ENCODE results near the gene MDC1.
"Not testable (repeated sequence)": the region's sequence is repeated elsewhere in the genome, so short reads cannot be mapped to it uniquely, and the experiment has no call there.

MDC1 gene

GRCh38 chr6:30757261-30757904, 40.3 kb upstream of the MDC1 start:
- Histone ChIP-seq H3K9ac (ENCODE audit: low read depth, low read length) (no peak overlapping the region), H3K27me3 (ENCODE audit: insufficient read depth, low read length) (no peaks in the 10 kb centered on the region), H3K9me3 (ENCODE audit: insufficient read depth, low read depth, low read length) (no peaks in the 10 kb centered on the region), H3K4me3 (ENCODE audit: low read length) (no peak overlapping the region), H3K36me3 (ENCODE audit: insufficient read depth, low read length) (no peaks in the 10 kb centered on the region), H3K4me1 (ENCODE audit: insufficient read depth, low read length) (peaks cover 13% of the 10 kb centered on the region; the same call in 1 of the 2 replicates), H3K27ac (ENCODE audit: low read depth, low read length) (no peak overlapping the region)
- 82% methylated on average over 1 of the region's 1 CpG for WGBS

- not testable (repeated sequence) for H3K9me3 ChIP-seq (ENCODE audit: insufficient read depth, low read depth, low read length)
- WGBS, result 89% methylated on average over 7 of the region's 7 CpGs
- H3K4me1 ChIP-seq (ENCODE audit: insufficient read depth, low read length), result peaks cover 10% of the 10 kb centered on the region; the same call in 1 of the 2 replicates
These were observed 39.4 kb upstream of the MDC1 start for GRCh38 chr6:30756405-30757003.

GRCh38 chr6:30754631-30755030, 37.5 kb upstream of the MDC1 start:
- Histone ChIP-seq H3K9me3 (ENCODE audit: insufficient read depth, low read depth, low read length) (no peaks in the 10 kb centered on the region), H3K27ac (ENCODE audit: low read depth, low read length) (no peak overlapping the region), H3K9ac (ENCODE audit: low read depth, low read length) (no peak overlapping the region), H3K4me3 (ENCODE audit: low read length) (no peak overlapping the region), H3K4me1 (ENCODE audit: insufficient read depth, low read length) (peaks cover 7% of the 10 kb centered on the region; the same call in 1 of the 2 replicates), H3K27me3 (ENCODE audit: insufficient read depth, low read length) (no peaks in the 10 kb centered on the region), H3K36me3 (ENCODE audit: insufficient read depth, low read length) (no peaks in the 10 kb centered on the region)
- 83% methylated on average over 3 of the region's 3 CpGs for WGBS

More at GRCh38 chr6:30756405-30757003, 39.4 kb upstream of the MDC1 start:
- not testable (repeated sequence) for H3K27ac ChIP-seq (ENCODE audit: low read depth, low read length); H3K36me3 ChIP-seq (ENCODE audit: insufficient read depth, low read length); H3K27me3 ChIP-seq (ENCODE audit: insufficient read depth, low read length); H3K4me3 ChIP-seq (ENCODE audit: low read length); H3K9ac ChIP-seq (ENCODE audit: low read depth, low read length)

- 82% methylated on average over 12 of the region's 12 CpGs for WGBS
- no peak overlapping the region for H3K4me3 ChIP-seq (ENCODE audit: low read length)
- H3K9ac ChIP-seq (ENCODE audit: low read depth, low read length), result no peak overlapping the region
These were observed 35.3 kb upstream of the MDC1 start for GRCh38 chr6:30752157-30752927.

GRCh38 chr6:30750379-30750668, 33.2 kb upstream of the MDC1 start:
- H3K36me3 ChIP-seq (ENCODE audit: insufficient read depth, low read length), result no peaks in the 10 kb centered on the region
- H3K4me1 ChIP-seq (ENCODE audit: insufficient read depth, low read length), result peaks cover 4% of the 10 kb centered on the region; the same call in 1 of the 2 replicates
- H3K9me3 ChIP-seq (ENCODE audit: insufficient read depth, low read depth, low read length), result no peaks in the 10 kb centered on the region
- H3K9ac ChIP-seq (ENCODE audit: low read depth, low read length), result no peak overlapping the region
- no peak overlapping the region for H3K27ac ChIP-seq (ENCODE audit: low read depth, low read length)
- H3K27me3 ChIP-seq (ENCODE audit: insufficient read depth, low read length), result no peaks in the 10 kb centered on the region
- H3K4me3 ChIP-seq (ENCODE audit: low read length), result no peak overlapping the region

More at GRCh38 chr6:30752157-30752927, 35.3 kb upstream of the MDC1 start:
- Histone ChIP-seq H3K4me1 (ENCODE audit: insufficient read depth, low read length) (peaks cover 4% of the 10 kb centered on the region; the same call in 1 of the 2 replicates), H3K36me3 (ENCODE audit: insufficient read depth, low read length) (no peaks in the 10 kb centered on the region), H3K27ac (ENCODE audit: low read depth, low read length) (no peak overlapping the region), H3K9me3 (ENCODE audit: insufficient read depth, low read depth, low read length) (no peaks in the 10 kb centered on the region), H3K27me3 (ENCODE audit: insufficient read depth, low read length) (no peaks in the 10 kb centered on the region)

GRCh38 chr6:30749554-30750378, 32.7 kb upstream of the MDC1 start:
- no peaks in the 10 kb centered on the region for H3K9me3 ChIP-seq (ENCODE audit: insufficient read depth, low read depth, low read length)
- no peak overlapping the region for H3K9ac ChIP-seq (ENCODE audit: low read depth, low read length)
- H3K4me1 ChIP-seq (ENCODE audit: insufficient read depth, low read length), result peaks cover 9% of the 10 kb centered on the region
- WGBS, result 92% methylated on average over 12 of the region's 12 CpGs
- no peaks in the 10 kb centered on the region for H3K36me3 ChIP-seq (ENCODE audit: insufficient read depth, low read length)
- no peak overlapping the region for H3K27ac ChIP-seq (ENCODE audit: low read depth, low read length)
- no peak overlapping the region for H3K4me3 ChIP-seq (ENCODE audit: low read length)
- H3K27me3 ChIP-seq (ENCODE audit: insufficient read depth, low read length), result no peaks in the 10 kb centered on the region

- H3K27ac ChIP-seq (ENCODE audit: low read depth, low read length), result no peak overlapping the region
- peaks cover 10% of the 10 kb centered on the region for H3K4me1 ChIP-seq (ENCODE audit: insufficient read depth, low read length)
- WGBS, result 77% methylated on average over 8 of the region's 8 CpGs
- no peaks in the 10 kb centered on the region for H3K36me3 ChIP-seq (ENCODE audit: insufficient read depth, low read length)
- no peaks in the 10 kb centered on the region for H3K27me3 ChIP-seq (ENCODE audit: insufficient read depth, low read length)
- H3K4me3 ChIP-seq (ENCODE audit: low read length), result no peak overlapping the region
- no peaks in the 10 kb centered on the region for H3K9me3 ChIP-seq (ENCODE audit: insufficient read depth, low read depth, low read length)
- no peak overlapping the region for H3K9ac ChIP-seq (ENCODE audit: low read depth, low read length)
These were observed 31.9 kb upstream of the MDC1 start for GRCh38 chr6:30748851-30749540.

- Histone ChIP-seq H3K27me3 (ENCODE audit: insufficient read depth, low read length) (peaks cover 4% of the 10 kb centered on the region; the same call in 1 of the 2 replicates), H3K4me3 (ENCODE audit: low read length) (no peak overlapping the region), H3K9ac (ENCODE audit: low read depth, low read length) (no peak overlapping the region), H3K9me3 (ENCODE audit: insufficient read depth, low read depth, low read length) (no peaks in the 10 kb centered on the region), H3K4me1 (ENCODE audit: insufficient read depth, low read length) (peaks cover 10% of the 10 kb centered on the region), H3K27ac (ENCODE audit: low read depth, low read length) (no peak overlapping the region), H3K36me3 (ENCODE audit: insufficient read depth, low read length) (no peaks in the 10 kb centered on the region)
- 91% methylated on average over 6 of the region's 6 CpGs for WGBS
These were observed 31.1 kb upstream of the MDC1 start for GRCh38 chr6:30747902-30748769.

GRCh38 chr6:30747300-30747687, 30.2 kb upstream of the MDC1 start:
- H3K4me1 ChIP-seq (ENCODE audit: insufficient read depth, low read length), result peaks cover 10% of the 10 kb centered on the region
- no peaks in the 10 kb centered on the region for H3K9me3 ChIP-seq (ENCODE audit: insufficient read depth, low read depth, low read length)
- no peak overlapping the region for H3K9ac ChIP-seq (ENCODE audit: low read depth, low read length)
- no peak overlapping the region for H3K4me3 ChIP-seq (ENCODE audit: low read length)
- no peak overlapping the region for H3K27ac ChIP-seq (ENCODE audit: low read depth, low read length)
- WGBS, result 94% methylated on average over 1 of the region's 1 CpG
- H3K36me3 ChIP-seq (ENCODE audit: insufficient read depth, low read length), result no peaks in the 10 kb centered on the region
- H3K27me3 ChIP-seq (ENCODE audit: insufficient read depth, low read length), result peaks cover 4% of the 10 kb centered on the region; the same call in 1 of the 2 replicates

Measured in HUES64 (cell line).